ENCODE data around the gene FER.

GRCh38 chr5:109099081-109099480, 351.4 kb downstream of the FER start:
- TF ChIP-seq, protein P1, sequence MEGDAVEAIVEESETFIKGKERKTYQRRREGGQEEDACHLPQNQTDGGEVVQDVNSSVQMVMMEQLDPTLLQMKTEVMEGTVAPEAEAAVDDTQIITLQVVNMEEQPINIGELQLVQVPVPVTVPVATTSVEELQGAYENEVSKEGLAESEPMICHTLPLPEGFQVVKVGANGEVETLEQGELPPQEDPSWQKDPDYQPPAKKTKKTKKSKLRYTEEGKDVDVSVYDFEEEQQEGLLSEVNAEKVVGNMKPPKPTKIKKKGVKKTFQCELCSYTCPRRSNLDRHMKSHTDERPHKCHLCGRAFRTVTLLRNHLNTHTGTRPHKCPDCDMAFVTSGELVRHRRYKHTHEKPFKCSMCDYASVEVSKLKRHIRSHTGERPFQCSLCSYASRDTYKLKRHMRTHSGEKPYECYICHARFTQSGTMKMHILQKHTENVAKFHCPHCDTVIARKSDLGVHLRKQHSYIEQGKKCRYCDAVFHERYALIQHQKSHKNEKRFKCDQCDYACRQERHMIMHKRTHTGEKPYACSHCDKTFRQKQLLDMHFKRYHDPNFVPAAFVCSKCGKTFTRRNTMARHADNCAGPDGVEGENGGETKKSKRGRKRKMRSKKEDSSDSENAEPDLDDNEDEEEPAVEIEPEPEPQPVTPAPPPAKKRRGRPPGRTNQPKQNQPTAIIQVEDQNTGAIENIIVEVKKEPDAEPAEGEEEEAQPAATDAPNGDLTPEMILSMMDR (IDR thresholded peaks at IDR 0.05 in 8 of 11, conservative IDR thresholded peaks at IDR 0.05 in 3 of 11) = no peak
- no peak for TF ChIP-seq POLR2AphosphoS5 (IDR thresholded peaks at IDR 0.05)
- no peak for TF ChIP-seq POLR2A (IDR thresholded peaks at IDR 0.05)
